H1 (cell line): Measurements from ENCODE around the gene MRPL11. TPM values are rescaled to one million over a fixed set of nuclear protein-coding genes. Genes with fewer than 3 reads are reported as not detected.

ENCODE experiments used
- CTCF ChIA-PET: fragments of 300-600 bp; sonication (Branson Sonifier 250); formaldehyde crosslinking; loops from one replicate; lab custom pipeline; 2021; ENCODE audit not compliant: partially characterized antibody; lab: Charles Lee
- POLR2A ChIA-PET: fragments of 300-600 bp; sonication (Branson Sonifier 250); formaldehyde crosslinking; loops from one replicate; lab custom pipeline; 2021; ENCODE audit warnings: inconsistent platforms; ENCODE audit not compliant: partially characterized antibody; lab: Charles Lee
- DNase-seq, 2 experiments: peaks; one replicate each; pipeline versions ENCODE4 v3.0.0 to v3.0.0-alpha.2; 2010 to 2022; ENCODE audit warnings: low spot score in 2 of 2, low read depth in 1 of 2, mixed read lengths in 1 of 2
- FAIRE-seq: peaks from 2 replicates; lab custom pipeline; 2011; peaks lifted over from hg19 to GRCh38; lab: Jason Lieb, UNC
- H2AFZ ChIP-seq: 2 replicates; pipeline ENCODE4 v1.8.1; 2012; ENCODE audit warnings: low read length, inconsistent platforms
- H2AK5ac ChIP-seq: 2 replicates; pipeline ENCODE4 v1.6.1; 2013; ENCODE audit warnings: low read depth, low read length
- H2BK120ac ChIP-seq: replicated peaks from 2 replicates; pipeline ENCODE3; 2013; ENCODE audit warnings: low read depth, low read length, inconsistent platforms
- H2BK12ac ChIP-seq: 2 replicates; pipeline ENCODE4 v1.6.1; 2013; ENCODE audit warnings: low read depth, low read length
- H2BK15ac ChIP-seq: 2 replicates; pipeline ENCODE4 v1.6.1; 2013; ENCODE audit warnings: low read length
- H2BK20ac ChIP-seq: 2 replicates; pipeline ENCODE4 v1.6.1; 2013; ENCODE audit warnings: low read length
- H2BK5ac ChIP-seq: 2 replicates; pipeline ENCODE4 v1.6.1; 2013; ENCODE audit warnings: low read depth, low read length
- H3K14ac ChIP-seq: 2 replicates; pipeline ENCODE4 v1.6.1; 2013; ENCODE audit warnings: inconsistent platforms; ENCODE audit not compliant: insufficient read length
- H3K18ac ChIP-seq: 2 replicates; pipeline ENCODE4 v1.6.1; 2013; ENCODE audit warnings: low read length; ENCODE audit errors: extremely low read depth
- H3K23ac ChIP-seq: 2 replicates; pipeline ENCODE4 v1.6.1; 2013; ENCODE audit warnings: inconsistent platforms; ENCODE audit not compliant: insufficient read length
- H3K23me2 ChIP-seq: 2 replicates; pipeline ENCODE4 v1.6.1; 2013; ENCODE audit warnings: low read depth, low read length
- H3K27ac ChIP-seq: 2 replicates; pipeline ENCODE4 v1.6.1; 2011; ENCODE audit warnings: low read depth, low read length, inconsistent platforms
- H3K27me3 ChIP-seq, 4 experiments: replicated peaks in 1 of 4; 1 replicate in 1 of 4; 2 replicates in 3 of 4; pipeline versions ENCODE4 v1.6.1 to v1.8.1; 2011 to 2013; ENCODE audit warnings: low read length in 3 of 4, mild to moderate bottlenecking in 3 of 4, inconsistent platforms in 2 of 4, mixed read lengths in 2 of 4, moderate library complexity in 1 of 4; ENCODE audit not compliant: control insufficient read depth in 3 of 4, insufficient read depth in 3 of 4; ENCODE audit errors: extremely low read depth in 1 of 4
- H3K36me3 ChIP-seq, 4 experiments: 2 replicates each; pipeline versions ENCODE4 v1.6.1 to v1.8.1; 2011 to 2013; ENCODE audit warnings: mild to moderate bottlenecking in 4 of 4, low read length in 3 of 4, moderate library complexity in 2 of 4, control low read depth in 1 of 4, inconsistent platforms in 1 of 4; ENCODE audit not compliant: insufficient read depth in 4 of 4, control insufficient read depth in 2 of 4
- H3K4ac ChIP-seq: replicated peaks from 2 replicates; pipeline ENCODE3; 2013; ENCODE audit warnings: low read length, low read depth, mixed read lengths, inconsistent platforms; ENCODE audit not compliant: insufficient read length
- H3K4me1 ChIP-seq, 4 experiments: replicated peaks in 1 of 4; 1 replicate in 1 of 4; 2 replicates in 3 of 4; pipeline versions ENCODE4 v1.6.1 to v1.8.1; 2011 to 2013; ENCODE audit warnings: low read length in 3 of 4, inconsistent platforms in 2 of 4, mixed read lengths in 1 of 4; ENCODE audit not compliant: insufficient read depth in 4 of 4, control insufficient read depth in 3 of 4
- H3K4me2 ChIP-seq, 2 experiments: 2 replicates each; pipeline versions ENCODE4 v1.6.1 to v1.8.1; 2011 to 2013; ENCODE audit warnings: low read depth in 2 of 2, low read length in 2 of 2, control low read depth in 1 of 2, inconsistent platforms in 1 of 2, mild to moderate bottlenecking in 1 of 2; ENCODE audit not compliant: insufficient read depth in 1 of 2
- H3K4me3 ChIP-seq, 4 experiments: fragments of 200-600, 300-600 bp in 1 of 4; sonication (generic), shearing (Covaris generic), sonication (Bioruptor Twin) in 1 of 4; 2 replicates each; pipeline versions ENCODE4 v1.5.1 to v1.8.1; 2011 to 2016; ENCODE audit warnings: low read length in 4 of 4, low read depth in 3 of 4, control low read depth in 2 of 4, inconsistent platforms in 2 of 4, mild to moderate bottlenecking in 2 of 4, mixed read lengths in 1 of 4, moderate library complexity in 1 of 4; ENCODE audit not compliant: insufficient read depth in 2 of 4; ENCODE audit errors: extremely low read depth in 1 of 4
- H3K56ac ChIP-seq: replicated peaks from 2 replicates; pipeline ENCODE3; 2013; ENCODE audit warnings: low read depth, mild to moderate bottlenecking, mixed read lengths, low read length, inconsistent platforms; ENCODE audit not compliant: insufficient read length
- H3K79me1 ChIP-seq: 2 replicates; pipeline ENCODE4 v1.6.1; 2013; ENCODE audit warnings: low read depth, low read length, control low read depth
- H3K79me2 ChIP-seq, 2 experiments: 2 replicates each; pipeline versions ENCODE4 v1.6.1 to v1.8.1; 2012 to 2013; ENCODE audit warnings: low read length in 2 of 2, mild to moderate bottlenecking in 2 of 2, inconsistent platforms in 1 of 2; ENCODE audit not compliant: insufficient read depth in 2 of 2, control insufficient read depth in 1 of 2
- H3K9ac ChIP-seq, 4 experiments: replicated peaks in 1 of 4; 1 replicate in 1 of 4; 2 replicates in 3 of 4; pipeline versions ENCODE4 v1.6.1 to v1.8.1; 2011 to 2013; ENCODE audit warnings: low read depth in 3 of 4, low read length in 3 of 4, control low read depth in 2 of 4, mild to moderate bottlenecking in 2 of 4, moderate library complexity in 2 of 4, inconsistent platforms in 1 of 4; ENCODE audit errors: extremely low read depth in 1 of 4
- H3K9me3 ChIP-seq, 2 experiments: 2 replicates each; pipeline versions ENCODE4 v1.6.1 to v1.8.1; 2012 to 2013; ENCODE audit warnings: mild to moderate bottlenecking in 2 of 2, moderate library complexity in 2 of 2, control low read depth in 1 of 2, inconsistent platforms in 1 of 2, low read depth in 1 of 2, low read length in 1 of 2, mixed read lengths in 1 of 2; ENCODE audit not compliant: insufficient read depth in 2 of 2
- H4K20me1 ChIP-seq, 2 experiments: replicated peaks in 1 of 2; 2 replicates each; pipeline versions ENCODE3 to v1.8.1; 2011 to 2013; ENCODE audit warnings: inconsistent platforms in 2 of 2, low read length in 2 of 2, mild to moderate bottlenecking in 1 of 2; ENCODE audit not compliant: insufficient read depth in 2 of 2, control insufficient read depth in 1 of 2
- H4K5ac ChIP-seq: 2 replicates; pipeline ENCODE4 v1.6.1; 2013; ENCODE audit warnings: low read length, low read depth, mixed read lengths, inconsistent platforms; ENCODE audit not compliant: insufficient read length
- H4K8ac ChIP-seq: 2 replicates; pipeline ENCODE4 v1.8.0; 2013; ENCODE audit warnings: mild to moderate bottlenecking, moderate library complexity, low read length, inconsistent platforms; ENCODE audit not compliant: insufficient read depth; ENCODE audit errors: extremely low read depth
- H4K91ac ChIP-seq: replicated peaks from 2 replicates; pipeline ENCODE3; 2013; ENCODE audit warnings: low read length, mixed read lengths, inconsistent platforms; ENCODE audit not compliant: insufficient read length
- EP300 ChIP-seq, 2 experiments: IDR thresholded peaks; 1 replicate in 1 of 2; 2 replicates in 1 of 2; pipeline ENCODE4 v1.6.1; 2011 to 2012; ENCODE audit warnings: low read depth in 2 of 2, low read length in 2 of 2, mild to moderate bottlenecking in 2 of 2, borderline replicate concordance in 1 of 2, inconsistent platforms in 1 of 2, moderate library complexity in 1 of 2
- SUZ12 ChIP-seq: fragments of 200-600 bp; sonication (generic); IDR thresholded peaks from 2 replicates; pipeline ENCODE4 v1.6.1; 2012; ENCODE audit warnings: mild to moderate bottlenecking, inconsistent platforms, low read length, moderate library complexity, mixed read lengths
- WGBS, 2 experiments: shearing (Covaris generic) in 1 of 2; methylation state at CpG; one replicate each; pipeline versions ENCODE4 v1.1.6 to v1.1.7; 2013 to 2015; ENCODE audit warnings: low lambda C conversion rate in 2 of 2, mixed read lengths in 2 of 2, inconsistent platforms in 1 of 2, low coverage in 1 of 2, missing lambda C conversion rate in 1 of 2; ENCODE audit not compliant: insufficient replicate concordance in 2 of 2, insufficient coverage in 1 of 2, insufficient read length in 1 of 2; ENCODE audit errors: extremely low coverage in 1 of 2, missing lambda C conversion rate in 1 of 2; 5-methylcytosine and 5-hydroxymethylcytosine counted together
- polyA plus RNA-seq, 7 experiments: library from polyadenylated mRNA; depleted of rRNA in 3 of 7; stranded (reverse) in 5 of 7; unstranded in 2 of 7; fragments of >200 nt in 5 of 7; fragments of 200-250 nt in 2 of 7; gene quantifications; 1 replicate in 5 of 7; 2 replicates in 1 of 7; 4 replicates in 1 of 7; pipeline versions ENCODE4 v1.2.1 to v1.2.3, GENCODE V29; 2011 to 2013; ENCODE audit warnings: missing spikeins in 2 of 7, mixed read lengths in 2 of 7
- total RNA-seq: library from RNA; stranded (reverse); fragmentation: NEBNext Ultra II Directional; extraction: Animal tissue kit (Norgen Biotek cat#: 25700); gene quantifications from 2 replicates; pipeline ENCODE4 v1.2.1, GENCODE V29; 2021

Gene MRPL11
- total and polyA plus RNA-seq, 2 of the 8 experiments (the other 6 are each of a cell fraction or from before 2014, with no cell fraction given): 105 to 141 TPM

GRCh38 chr11:66411323-66411722 is 27.3 kb downstream of the MRPL11 start:
- Histone ChIP-seq H3K27me3 (peaks cover 0 to 5% (median 2%) of the 10 kb centered on the region in 4 experiments; a peak in 3 of 7 replicates), H3K56ac (no peak overlapping the region), H4K91ac (no peak overlapping the region), H2BK12ac (no peak overlapping the region), H3K36me3 (no peaks in the 10 kb centered on the region), H2BK5ac (no peak overlapping the region), H2BK20ac (0 out of 2 replicates have a peak overlapping the region, but pooled peaks have one; percentile 37), H3K79me2 (no peaks in the 10 kb centered on the region), H2BK120ac (no peak overlapping the region), H3K4me2 (no peak overlapping the region), H2AFZ (no peak overlapping the region), H3K27ac (no peak overlapping the region), H2AK5ac (no peak overlapping the region), H3K14ac (no peak overlapping the region), H3K18ac (no peak overlapping the region), H3K23me2 (peaks cover 2% of the 10 kb centered on the region; the same call in 1 of the 2 replicates), H2BK15ac (no peak overlapping the region), H3K9ac (no peak overlapping the region), H3K23ac (no peak overlapping the region), H4K20me1 (no peaks in the 10 kb centered on the region), H3K9me3 (no peaks in the 10 kb centered on the region), H4K8ac (no peak overlapping the region), H3K4me3 (no peak overlapping the region), H3K4me1 (peaks cover 7 to 30% (median 23%) of the 10 kb centered on the region in 4 experiments), H3K4ac (no peak overlapping the region), H3K79me1 (no peaks in the 10 kb centered on the region), H4K5ac (no peak overlapping the region)
- ChIA-PET POLR2A (interaction anchor here (0.6 to 7.7 kb wide), 6 partner anchors 11 to 266 kb away, joined by 4 to 78 read pairs (median 5); partner anchors contain the start of genes MRPL11, NPAS4 and RBM4B), CTCF (interaction anchor here (0.7 to 9.7 kb wide), 12 partner anchors 9 to 267 kb away, joined by 3 to 202 read pairs (median 6); partner anchors contain the start of genes MRPL11, NPAS4 and PELI3)
- no peak for DNase-seq
- FAIRE-seq: no peak
- 68% methylated on average over 4 of the region's 4 CpGs; no CpG with 5 or more reads in 1 of the 2 experiments for WGBS, 2 experiments
- TF ChIP-seq EP300 (IDR thresholded peaks at IDR 0.05; ENCODE audit: borderline replicate concordance in 1 of 2, low read depth in 2 of 2, low read length in 2 of 2) (no peak), SUZ12 (no peak)
